HG02973 (cell line): ENCODE results near the gene STK32C.

Experiments
- ATAC-seq: cut with Tn5 transposase; IDR thresholded peaks from one replicate; pipeline ENCODE4 v1.9.1; 2021; ENCODE audit warnings: moderate library complexity; ENCODE audit not compliant: unreplicated experiment

Gene STK32C

DNA sequence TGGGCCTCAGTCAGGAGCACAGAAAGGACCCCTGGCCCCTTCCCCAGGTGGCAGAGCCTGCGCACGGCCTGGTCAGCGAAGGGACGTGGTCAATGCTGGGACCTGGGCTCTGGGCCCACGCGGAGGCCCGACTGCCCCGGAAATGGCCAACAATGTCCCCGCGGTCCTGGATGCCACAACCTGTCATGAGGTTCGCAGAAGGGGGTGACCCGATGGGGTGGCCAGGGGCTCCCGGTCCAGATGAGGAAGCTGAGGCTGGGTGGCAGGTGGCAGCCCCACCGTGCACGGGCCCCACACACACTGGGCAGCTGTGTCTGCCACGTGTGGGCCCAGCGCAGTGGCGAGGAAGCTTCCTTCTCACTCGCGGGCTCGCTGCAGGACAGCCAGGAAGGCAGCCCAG lies 71.6 kb downstream of the STK32C start:
- ATAC-seq: no peak

GRCh38 chr10:132234860-132235259 lies 72.9 kb downstream of the STK32C start:
- no peak for ATAC-seq

DNA sequence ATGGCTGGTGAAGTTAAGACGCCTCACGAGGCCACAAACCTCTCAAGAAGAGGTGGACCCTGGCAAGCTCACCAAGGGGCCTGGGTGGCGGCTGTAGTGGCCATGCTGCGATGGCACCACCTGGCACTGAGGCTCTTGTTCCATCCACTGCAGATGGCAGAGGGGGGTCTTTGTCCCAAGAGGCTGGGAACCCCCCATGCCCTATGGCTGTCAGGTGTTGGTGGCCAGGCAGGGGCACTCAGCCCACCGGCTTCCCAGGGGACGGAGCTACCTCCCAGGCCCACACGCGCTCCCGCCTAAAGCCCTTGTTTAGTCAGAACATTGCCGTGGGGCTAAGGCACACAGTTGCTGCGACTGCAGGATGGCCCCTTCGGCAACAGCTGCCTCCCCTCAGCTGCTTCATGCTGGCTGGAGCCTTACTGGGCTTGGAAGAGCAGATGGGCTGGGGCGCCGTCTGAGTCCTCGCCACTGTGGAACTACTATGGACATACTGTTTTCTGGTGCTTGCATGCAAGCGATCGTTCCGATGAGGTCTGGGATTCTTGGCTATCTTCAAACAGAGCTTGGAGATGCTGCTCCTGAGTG lies 74.2 kb downstream of the STK32C start:
- no peak for ATAC-seq

GRCh38 chr10:132232981-132233380 lies 74.8 kb downstream of the STK32C start:
- no peak for ATAC-seq

DNA sequence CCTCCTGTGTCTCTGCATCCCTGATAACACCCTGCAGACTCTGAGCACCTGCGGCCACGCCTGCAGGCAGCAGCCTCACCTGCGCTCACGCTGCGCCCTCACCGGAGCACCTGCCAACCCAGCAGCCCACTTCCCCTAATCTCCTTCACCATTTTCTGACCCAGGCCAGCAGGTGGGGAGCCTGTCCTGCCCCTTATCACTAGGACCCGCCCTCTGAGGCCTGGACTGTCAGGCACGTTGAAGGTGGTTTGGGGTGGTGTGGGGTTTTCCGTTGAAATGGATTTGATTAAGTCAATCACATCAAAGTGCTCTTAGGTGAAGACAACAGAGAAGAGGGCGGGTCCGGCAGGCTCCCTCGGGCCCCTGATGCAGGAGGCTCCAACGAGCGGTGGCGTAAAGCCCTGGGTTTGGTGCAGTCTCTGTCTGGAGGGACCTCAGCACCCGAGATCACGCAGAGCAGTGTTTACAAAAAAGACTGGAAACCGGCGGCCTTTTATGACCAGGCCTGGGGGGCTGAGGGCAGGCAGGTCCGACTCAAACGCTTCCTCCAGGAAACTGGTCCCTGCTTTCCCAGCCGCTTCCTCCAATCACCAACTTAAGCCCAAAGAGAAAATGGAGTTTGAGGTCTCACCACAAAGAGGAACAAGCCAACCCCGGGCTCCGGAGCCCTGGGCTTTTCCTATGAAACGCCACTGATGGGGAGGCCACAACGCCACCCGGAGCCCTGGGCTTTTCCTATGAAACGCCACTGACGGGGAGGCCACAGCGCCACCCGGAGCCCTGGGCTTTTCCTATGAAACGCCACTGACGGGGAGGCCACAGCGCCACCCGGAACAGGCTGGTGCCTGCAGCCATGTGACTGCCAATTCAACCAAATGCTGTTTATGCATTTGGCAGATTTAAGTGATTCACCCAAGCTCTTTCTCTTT lies 75.5 kb downstream of the STK32C start:
- no peak for ATAC-seq

DNA sequence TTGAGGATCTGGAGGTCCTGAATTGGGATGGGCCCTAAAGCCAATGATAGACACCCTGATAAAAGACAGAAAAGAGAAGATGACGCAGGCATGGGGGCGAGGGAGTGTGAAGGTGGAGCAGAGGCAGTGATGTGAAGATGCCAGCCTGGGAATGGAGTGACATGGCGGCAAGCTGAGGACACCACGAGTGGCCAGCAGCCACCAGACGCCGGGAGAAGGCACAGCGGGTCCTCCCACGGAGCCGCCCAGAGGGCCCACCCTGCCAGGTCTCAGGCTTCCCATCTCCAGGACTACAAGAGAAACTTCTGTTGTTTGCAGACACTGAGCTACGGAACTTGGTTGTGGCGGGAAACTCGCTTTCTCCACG lies 76.1 kb downstream of the STK32C start:
- no peak for ATAC-seq

DNA sequence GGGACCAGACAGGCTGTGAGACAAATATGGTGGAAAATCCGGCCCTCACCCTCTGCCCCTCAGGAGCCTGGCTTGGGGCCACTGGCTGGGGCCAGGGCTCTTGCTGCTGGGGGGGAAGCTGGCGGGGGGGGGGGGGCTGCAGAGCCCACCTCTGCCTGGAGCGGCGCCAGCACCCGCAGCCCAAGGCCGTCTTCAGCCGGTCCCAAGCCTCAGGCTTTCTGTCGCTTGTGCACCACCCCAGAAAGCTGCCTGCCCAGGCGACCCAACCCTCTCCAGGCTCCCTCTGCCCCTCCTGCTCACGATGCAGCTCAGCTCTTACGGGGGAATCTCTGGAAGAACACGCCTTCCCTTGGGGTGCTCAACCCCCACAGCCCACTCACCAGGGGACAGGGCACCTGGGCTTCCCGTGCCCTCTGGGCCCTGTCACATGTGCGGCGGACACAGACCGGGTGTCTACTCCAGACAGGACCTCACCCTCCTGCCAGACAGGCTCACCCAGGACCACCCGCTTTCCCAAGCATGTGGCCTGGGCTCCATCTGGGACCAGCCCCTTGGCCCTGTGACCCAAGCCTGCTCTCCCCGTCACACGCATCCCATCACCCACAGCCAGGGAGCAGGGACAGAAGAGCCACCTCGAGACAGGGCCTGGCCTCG lies 77.1 kb downstream of the STK32C start:
- ATAC-seq: no peak

GRCh38 chr10:132229834-132230556 lies 77.8 kb downstream of the STK32C start:
- peak; percentile 44 for ATAC-seq

GRCh38 chr10:132229096-132229495 lies 78.7 kb downstream of the STK32C start:
- no peak for ATAC-seq

GRCh38 chr10:132228616-132229015 lies 79.1 kb downstream of the STK32C start:
- ATAC-seq: no peak

DNA sequence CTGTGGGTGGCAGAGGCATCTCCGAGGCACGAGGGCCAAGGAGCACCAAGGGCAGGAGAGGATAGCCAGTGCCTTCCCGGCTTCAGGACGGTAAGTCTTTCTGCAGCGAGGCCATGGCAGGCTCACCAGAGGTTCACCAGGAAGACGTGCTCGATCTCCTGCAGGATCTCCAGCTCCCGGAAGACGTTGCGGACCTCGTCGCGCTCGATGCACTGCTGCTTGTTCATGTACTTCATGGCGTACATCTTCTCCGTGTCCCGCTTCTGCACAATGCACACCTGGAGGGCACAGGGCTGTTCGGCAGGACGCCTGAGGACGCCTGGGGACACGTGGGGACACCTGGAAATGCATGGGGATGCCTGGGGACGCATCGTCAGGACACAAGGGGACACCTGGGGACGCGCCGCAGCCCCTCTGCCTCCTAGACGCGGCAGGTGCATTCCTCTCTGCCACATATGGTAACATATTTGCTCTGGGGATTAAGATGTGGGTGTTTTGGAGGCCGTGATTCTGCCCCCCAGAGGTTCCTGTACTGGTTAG lies 79.8 kb downstream of the STK32C start:
- no peak for ATAC-seq

- no peak for ATAC-seq
Observed at GRCh38 chr10:132226586-132227405, 81.0 kb downstream of the STK32C start.

- no peak for ATAC-seq
Observed at GRCh38 chr10:132225849-132226205, 81.9 kb downstream of the STK32C start.

- no peak for ATAC-seq
Observed at GRCh38 chr10:132225073-132225848, 82.5 kb downstream of the STK32C start.

- no peak for ATAC-seq
Observed at GRCh38 chr10:132224343-132225072, 83.2 kb downstream of the STK32C start.

DNA sequence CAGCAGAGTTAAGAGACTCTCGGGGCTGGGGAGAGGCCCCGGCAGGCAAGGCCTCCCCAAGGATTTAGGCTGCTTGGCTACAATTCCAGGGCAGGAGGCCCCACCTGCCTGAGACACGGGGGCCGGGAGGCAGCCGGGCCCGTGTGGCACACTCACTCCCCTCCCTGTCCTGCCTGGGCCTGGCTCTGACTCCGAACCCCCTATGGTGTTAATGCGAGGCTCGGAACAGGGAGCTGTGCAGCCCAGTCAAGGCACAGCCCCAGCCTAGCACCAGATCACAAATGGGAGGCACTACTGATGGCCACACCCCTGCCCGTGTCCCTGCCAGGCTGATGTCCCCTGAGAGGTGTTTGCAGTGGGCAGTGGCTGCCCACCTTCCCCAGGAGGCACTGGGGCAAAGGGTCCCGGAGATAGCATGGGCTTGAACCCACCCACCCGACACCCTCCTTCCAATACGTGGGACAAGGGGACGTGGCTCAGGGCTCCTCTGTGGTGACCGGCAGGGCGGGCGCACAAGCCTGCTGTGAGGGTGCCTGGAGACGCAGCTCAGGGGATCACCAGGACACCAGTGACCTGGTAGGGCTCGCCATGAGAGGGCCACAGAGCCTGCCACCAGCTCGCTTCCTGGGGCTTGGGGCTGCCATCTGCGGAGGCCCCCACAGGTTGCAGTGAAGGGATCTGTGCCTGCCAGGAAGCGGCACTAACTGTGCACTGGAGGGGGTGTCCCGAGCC lies 84.0 kb downstream of the STK32C start:
- no peak for ATAC-seq

GRCh38 chr10:132223156-132223590 lies 84.6 kb downstream of the STK32C start:
- ATAC-seq: peak; percentile 97

GRCh38 chr10:132222726-132223125 lies 85.0 kb downstream of the STK32C start:
- no peak for ATAC-seq
